Pons (tissue), 1 donor: ENCODE results near the gene ESF1.
A peak's percentile ranks its signal among the peaks of the same experiment; 100 is the strongest.

ENCODE experiments used
- DNase-seq: peaks from one replicate; pipeline ENCODE4 v3.0.0-alpha.2; 2016; ENCODE audit warnings: low spot score

The ESF1 gene

DNA sequence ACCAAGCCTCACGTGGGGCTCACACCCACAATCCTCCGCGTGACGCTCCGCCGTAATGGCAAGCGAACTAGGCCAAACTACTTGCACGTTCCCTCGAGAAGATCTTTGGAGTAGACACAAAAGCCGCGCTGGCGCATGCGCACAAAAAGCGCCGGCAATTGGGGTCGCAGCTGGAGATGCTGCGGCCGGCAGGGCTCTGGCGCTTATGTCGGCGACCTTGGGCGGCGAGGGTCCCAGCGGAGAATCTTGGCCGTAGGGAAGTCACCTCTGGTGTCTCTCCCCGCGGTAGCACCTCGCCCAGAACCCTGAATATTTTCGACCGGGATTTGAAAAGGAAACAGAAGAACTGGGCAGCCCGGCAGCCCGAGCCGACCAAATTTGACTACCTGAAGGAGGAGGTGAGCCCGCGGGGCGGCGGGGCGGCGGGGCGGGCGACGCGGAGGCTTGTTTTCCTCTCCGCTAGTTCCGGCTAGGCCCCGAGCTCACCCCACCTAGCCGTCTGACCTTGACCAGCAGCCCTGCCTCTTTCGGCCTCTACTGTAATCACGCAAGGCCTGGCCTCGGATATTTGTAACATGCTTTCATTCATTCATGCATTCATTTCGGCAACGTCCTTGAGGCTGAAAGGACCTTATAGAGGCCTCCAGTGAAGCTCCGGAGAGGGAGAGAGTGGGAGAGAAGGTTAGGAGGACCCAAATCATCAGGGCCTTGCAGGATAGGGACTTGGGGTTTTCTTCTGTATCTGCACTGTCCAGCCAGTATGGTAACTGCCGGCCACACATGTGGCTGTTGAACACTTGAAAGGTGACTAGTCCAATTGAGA, at the start of gene ESF1, which contains the start of gene NDUFAF5:
Gene ESF1, minus strand, starts transcription at position 27 of the 823 bp plus-strand sequence. CDS start 1,779 bp downstream, outside the sequence.
Gene NDUFAF5, plus strand, starts transcription at position 136 of the 823 bp plus-strand sequence. Its CDS starts 41 bp downstream, at position 177.
- peak; percentile 97 for DNase-seq

DNA sequence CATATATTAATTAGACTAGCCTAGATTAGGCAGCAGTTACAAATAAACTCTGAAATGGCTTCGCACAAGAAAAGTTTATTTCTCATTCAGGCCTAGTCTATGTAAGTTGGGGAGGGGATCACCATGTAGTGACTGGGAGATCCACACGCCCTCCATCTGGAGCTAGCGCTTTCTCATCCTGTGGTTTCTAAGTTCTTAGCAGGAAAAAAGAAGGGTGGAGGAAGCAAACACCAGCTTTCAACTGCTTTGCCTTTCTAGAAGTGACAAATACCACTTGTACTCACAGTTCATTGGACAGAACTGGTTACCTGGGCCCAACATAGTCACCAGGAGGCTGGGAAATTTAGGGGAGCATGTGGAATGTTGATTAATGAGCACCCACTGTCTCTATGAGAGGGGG, 46.8 kb upstream of the ESF1 start:
- no peak for DNase-seq

- DNase-seq, result no peak
Observed at GRCh38 chr20:13825465-13825864, 40.7 kb upstream of the ESF1 start.

- no peak for DNase-seq
Observed at GRCh38 chr20:13824459-13824858, 39.7 kb upstream of the ESF1 start.

GRCh38 chr20:13822459-13822858, 37.7 kb upstream of the ESF1 start:
- no peak for DNase-seq

GRCh38 chr20:13821876-13822275, 37.2 kb upstream of the ESF1 start:
- no peak for DNase-seq

- DNase-seq, result peak; percentile 60
Observed at GRCh38 chr20:13819885-13820645, 35.3 kb upstream of the ESF1 start.

- DNase-seq, result no peak
Observed at GRCh38 chr20:13817342-13817741, 32.6 kb upstream of the ESF1 start.

- DNase-seq, result no peak
Observed at GRCh38 chr20:13816757-13817156, 32.0 kb upstream of the ESF1 start.

DNA sequence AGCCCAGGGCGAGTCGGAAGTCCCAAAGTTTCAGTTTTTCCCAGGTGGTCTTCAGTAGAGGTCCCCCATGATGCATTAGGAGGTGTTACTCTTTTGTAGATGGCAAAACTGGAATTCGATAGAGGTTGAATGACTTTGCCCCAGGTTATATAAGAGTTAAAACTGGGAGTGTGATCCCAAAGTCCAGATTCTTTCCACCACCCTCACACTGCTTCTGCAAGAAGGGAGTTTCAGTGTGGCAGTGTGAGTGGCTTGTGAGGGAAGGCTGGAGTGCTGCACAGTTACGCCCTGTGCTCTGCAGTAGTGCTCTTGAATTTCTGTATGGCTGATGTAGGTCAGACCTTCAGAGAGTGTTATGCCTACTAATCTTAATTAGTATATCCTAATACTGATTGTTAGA, 30.0 kb upstream of the ESF1 start:
- DNase-seq, result no peak

GRCh38 chr20:13813910-13814309, 29.2 kb upstream of the ESF1 start:
- DNase-seq, result no peak

- DNase-seq, result no peak
Observed at GRCh38 chr20:13810446-13810845, 25.7 kb upstream of the ESF1 start.

DNA sequence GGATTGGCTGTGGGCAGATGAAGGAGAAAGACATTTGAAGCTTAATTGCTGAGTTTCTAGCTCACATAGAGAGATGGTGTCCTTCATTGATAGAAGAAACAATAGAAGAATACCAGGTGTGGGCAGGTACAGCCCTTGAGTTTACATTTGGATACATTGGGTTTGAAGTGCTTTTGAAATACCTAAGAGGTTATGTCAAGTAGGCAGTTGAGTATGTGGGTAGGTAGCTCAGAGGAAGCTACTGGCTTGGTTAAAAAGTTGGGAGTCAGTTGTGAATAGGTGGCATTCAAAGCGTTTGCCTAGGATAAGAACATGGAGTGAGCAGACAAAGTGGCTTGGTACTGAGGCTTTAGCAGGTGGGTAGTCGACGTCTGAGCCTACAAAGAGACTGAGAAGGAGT, 25.1 kb upstream of the ESF1 start:
- no peak for DNase-seq

GRCh38 chr20:13809373-13809772, 24.7 kb upstream of the ESF1 start:
- no peak for DNase-seq

GRCh38 chr20:13800728-13801134, 16.0 kb upstream of the ESF1 start:
- DNase-seq, result peak; percentile 61

GRCh38 chr20:13799974-13800373, 15.3 kb upstream of the ESF1 start:
- no peak for DNase-seq

DNA sequence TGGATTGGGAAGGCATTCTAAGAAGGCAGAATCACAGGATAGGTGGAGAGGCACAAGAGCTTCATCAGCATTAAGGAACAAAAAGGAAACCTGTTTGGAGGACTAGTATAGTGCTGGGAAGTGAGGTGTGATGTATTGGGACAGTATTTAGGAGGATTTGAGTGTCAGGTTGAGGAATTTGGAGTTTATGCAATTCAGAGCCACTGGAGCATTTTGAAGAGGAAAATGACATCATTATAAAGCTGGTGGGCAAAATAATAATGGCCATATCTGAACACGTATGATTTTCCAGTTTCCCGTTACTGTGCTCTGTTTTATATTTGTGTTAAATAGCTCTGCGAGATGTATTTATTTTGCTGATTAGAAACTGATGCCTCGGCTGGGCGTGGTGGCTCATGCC, 14.3 kb upstream of the ESF1 start:
- DNase-seq, result no peak

- no peak for DNase-seq
Observed at GRCh38 chr20:13794667-13795066, 9.9 kb upstream of the ESF1 start.

GRCh38 chr20:13793001-13793400, 8.3 kb upstream of the ESF1 start:
- no peak for DNase-seq

- peak; percentile 80 for DNase-seq
Observed at GRCh38 chr20:13791540-13792459, 7.1 kb upstream of the ESF1 start.

- DNase-seq, result no peak
Observed at GRCh38 chr20:13790708-13791107, 6.0 kb upstream of the ESF1 start.
